ENCODE measurements around the gene TTLL5. TPM values are rescaled to one million over a fixed set of nuclear protein-coding genes. Genes with fewer than 3 reads are reported as not detected.

TTLL5 gene
- total and polyA plus RNA-seq, 8 donors: 10.1 to 48.4 (median 17.3) TPM

GRCh38 chr14:75969891-75970290 lies 308.8 kb downstream of the TTLL5 start:
- no peaks in the 10 kb centered on the region for H3K9me3 ChIP-seq
- H3K4me1 ChIP-seq: no peaks in the 10 kb centered on the region
- no peak overlapping the region for H3K27ac ChIP-seq
- 71 to 88% (median 78%) methylated on average over 8 of the region's 8 CpGs for WGBS, 5 donors
- DNase-seq: no peak
- no peak for TF ChIP-seq POLR2A (IDR thresholded peaks at IDR 0.05)
- peaks cover 9 to 68% (median 56%) of the 10 kb centered on the region in 4 donors for H3K36me3 ChIP-seq
- H3K27me3 ChIP-seq: no peaks in the 10 kb centered on the region
- H3K4me3 ChIP-seq: no peak overlapping the region
- intact Hi-C loops (cut with DNase I; ENCODE audit: low total_unique reads): loop anchor here (10.0 kb wide), 1 partner anchor 165 kb away; no protein-coding TSS in a partner anchor

GRCh38 chr14:75970989-75971388 lies 309.9 kb downstream of the TTLL5 start:
- no peak for DNase-seq
- TF ChIP-seq POLR2A (IDR thresholded peaks at IDR 0.05) (no peak), CTCF (IDR thresholded peaks at IDR 0.05) (no peak)
- no peak overlapping the region for H3K27ac ChIP-seq
- H3K36me3 ChIP-seq: peaks cover 8 to 57% (median 45%) of the 10 kb centered on the region in 4 donors
- H3K4me3 ChIP-seq: no peak overlapping the region
- no peaks in the 10 kb centered on the region for H3K4me1 ChIP-seq
- WGBS, 5 donors: 86 to 94% (median 91%) methylated on average over 9 of the region's 9 CpGs
- intact Hi-C loops (cut with DNase I; ENCODE audit: low total_unique reads): loop anchor here (10.0 kb wide), 1 partner anchor 166 kb away; no protein-coding TSS in a partner anchor
- H3K27me3 ChIP-seq: no peaks in the 10 kb centered on the region
- H3K9me3 ChIP-seq: no peaks in the 10 kb centered on the region

GRCh38 chr14:75971509-75971908 lies 310.5 kb downstream of the TTLL5 start:
- H3K27me3 ChIP-seq: no peaks in the 10 kb centered on the region
- DNase-seq: no peak
- no peaks in the 10 kb centered on the region for H3K9me3 ChIP-seq
- no peak overlapping the region for H3K27ac ChIP-seq
- H3K36me3 ChIP-seq: peaks cover 8 to 52% (median 40%) of the 10 kb centered on the region in 4 donors
- TF ChIP-seq POLR2A (IDR thresholded peaks at IDR 0.05) (no peak), CTCF (IDR thresholded peaks at IDR 0.05) (no peak), POLR2AphosphoS5 (IDR thresholded peaks at IDR 0.05) (no peak), EP300 (IDR thresholded peaks at IDR 0.05) (no peak)
- intact Hi-C loops (cut with DNase I; ENCODE audit: low total_unique reads): loop anchor here (10.0 kb wide), 1 partner anchor 167 kb away; no protein-coding TSS in a partner anchor
- WGBS, 5 donors: 88 to 94% (median 92%) methylated on average over 15 of the region's 15 CpGs
- peaks cover 0 to 2% (median 0%) of the 10 kb centered on the region in 4 donors for H3K4me1 ChIP-seq
- H3K4me3 ChIP-seq: no peak overlapping the region

GRCh38 chr14:75972801-75973421 lies 311.9 kb downstream of the TTLL5 start:
- intact Hi-C loops (cut with DNase I; ENCODE audit: low total_unique reads): loop anchor here (10.0 kb wide), 1 partner anchor 168 kb away; no protein-coding TSS in a partner anchor
- DNase-seq: peak in 1 of 2 donors; percentile 50
- Histone ChIP-seq H3K27ac (no peak overlapping the region), H3K4me1 (peaks cover 0 to 16% (median 6%) of the 10 kb centered on the region in 4 donors), H3K9me3 (no peaks in the 10 kb centered on the region), H3K27me3 (no peaks in the 10 kb centered on the region), H3K36me3 (peaks cover 8 to 38% (median 28%) of the 10 kb centered on the region in 4 donors), H3K4me3 (no peak overlapping the region)
- no peak for TF ChIP-seq POLR2AphosphoS5 (IDR thresholded peaks at IDR 0.05)
- TF ChIP-seq EP300 (IDR thresholded peaks at IDR 0.05): no peak
- no peak for TF ChIP-seq CTCF (IDR thresholded peaks at IDR 0.05)
- TF ChIP-seq POLR2A (IDR thresholded peaks at IDR 0.05): no peak
- 52 to 68% (median 59%) methylated on average over 7 of the region's 7 CpGs for WGBS, 5 donors
